Kidney (tissue), 14 donors: ENCODE measurements around the gene CUX1. TPM values are rescaled to one million over a fixed set of nuclear protein-coding genes. Genes with fewer than 3 reads are reported as not detected.

Experiments used
- DNase-seq, 5 donors: peaks; one replicate each; pipeline ENCODE4 v3.0.0-alpha.2; 2013 to 2020
- FAIRE-seq: peaks from 2 replicates; lab custom pipeline; 2012; peaks lifted over from hg19 to GRCh38; lab: Jason Lieb, UNC
- H3K27ac ChIP-seq, 2 donors: one replicate each; pipeline ENCODE4 v1.7.0; 2013; ENCODE audit warnings: low read depth in 2 of 2, low read length in 2 of 2, inconsistent platforms in 1 of 2
- H3K27me3 ChIP-seq: one replicate; pipeline ENCODE4 v1.7.1; 2013; ENCODE audit warnings: low read length, inconsistent platforms; ENCODE audit not compliant: control insufficient read depth, insufficient read depth
- H3K36me3 ChIP-seq, 3 donors: one replicate each; pipeline versions ENCODE4 v1.7.0 to v1.7.1; 2013; ENCODE audit warnings: low read length in 3 of 3, control low read depth in 1 of 3, inconsistent platforms in 1 of 3; ENCODE audit not compliant: insufficient read depth in 3 of 3, control insufficient read depth in 2 of 3
- H3K4me1 ChIP-seq, 3 donors: one replicate each; pipeline versions ENCODE4 v1.7.0 to v1.7.1; 2013; ENCODE audit warnings: low read length in 3 of 3, inconsistent platforms in 1 of 3, low read depth in 1 of 3; ENCODE audit not compliant: control insufficient read depth in 2 of 3, insufficient read depth in 2 of 3
- H3K4me3 ChIP-seq, 3 donors: one replicate each; pipeline versions ENCODE4 v1.7.0 to v1.8.1; 2013; ENCODE audit warnings: low read length in 3 of 3, control low read depth in 1 of 3, inconsistent platforms in 1 of 3
- H3K9ac ChIP-seq, 3 donors: one replicate each; pipeline versions ENCODE4 v1.7.0 to v1.7.1; 2013; ENCODE audit warnings: low read length in 3 of 3, control low read depth in 1 of 3, inconsistent platforms in 1 of 3
- H3K9me3 ChIP-seq, 3 donors: one replicate each; pipeline versions ENCODE4 v1.7.0 to v1.7.1; 2013; ENCODE audit warnings: low read length in 3 of 3, control low read depth in 1 of 3, inconsistent platforms in 1 of 3; ENCODE audit not compliant: control insufficient read depth in 2 of 3, insufficient read depth in 1 of 3
- intact Hi-C: fragments of 100-400 bp; cut with DNase I; formaldehyde crosslinking; loops from one replicate; pipeline ENCODE4 v1.11.1; 2022
- polyA plus RNA-seq: library from polyadenylated mRNA; stranded (reverse); fragments of 350-450 nt; fragmentation: Illumina TruSeq; extraction: RNeasy Lipid Tissue Mini Kit (QIAGEN cat#74804); gene quantifications from one replicate; pipeline ENCODE4 v1.2.3, GENCODE V29; 2014; ENCODE audit warnings: low read depth, low replicate concordance; ENCODE audit not compliant: insufficient read depth
- total RNA-seq: library from RNA; stranded (reverse); fragmentation: NEBNext Ultra II Directional; extraction: Animal tissue kit (Norgen Biotek cat#: 25700); gene quantifications from one replicate; pipeline ENCODE4 v1.2.1, GENCODE V29; 2021
- TF ChIP-seq, protein P1 (sequence below): IDR thresholded peaks from 3 replicates; pipeline ENCODE4 v1.5.1; 2012; ENCODE audit warnings: mild to moderate bottlenecking, moderate library complexity, borderline replicate concordance; ENCODE audit not compliant: insufficient read depth; ENCODE audit errors: extremely low read depth
- donor health status: control.
- donor health status: control.
- donor health status: control.
- donor health status: control.
- donor health status: control.
- donor health status: DM: yes; HTN: yes; CAD: no.
- donor health status: Normal renal cell carcinoma (clear cell type).

Gene CUX1
- total and polyA plus RNA-seq, 2 donors from 2014 or later = 71.4 to 126 TPM

DNA sequence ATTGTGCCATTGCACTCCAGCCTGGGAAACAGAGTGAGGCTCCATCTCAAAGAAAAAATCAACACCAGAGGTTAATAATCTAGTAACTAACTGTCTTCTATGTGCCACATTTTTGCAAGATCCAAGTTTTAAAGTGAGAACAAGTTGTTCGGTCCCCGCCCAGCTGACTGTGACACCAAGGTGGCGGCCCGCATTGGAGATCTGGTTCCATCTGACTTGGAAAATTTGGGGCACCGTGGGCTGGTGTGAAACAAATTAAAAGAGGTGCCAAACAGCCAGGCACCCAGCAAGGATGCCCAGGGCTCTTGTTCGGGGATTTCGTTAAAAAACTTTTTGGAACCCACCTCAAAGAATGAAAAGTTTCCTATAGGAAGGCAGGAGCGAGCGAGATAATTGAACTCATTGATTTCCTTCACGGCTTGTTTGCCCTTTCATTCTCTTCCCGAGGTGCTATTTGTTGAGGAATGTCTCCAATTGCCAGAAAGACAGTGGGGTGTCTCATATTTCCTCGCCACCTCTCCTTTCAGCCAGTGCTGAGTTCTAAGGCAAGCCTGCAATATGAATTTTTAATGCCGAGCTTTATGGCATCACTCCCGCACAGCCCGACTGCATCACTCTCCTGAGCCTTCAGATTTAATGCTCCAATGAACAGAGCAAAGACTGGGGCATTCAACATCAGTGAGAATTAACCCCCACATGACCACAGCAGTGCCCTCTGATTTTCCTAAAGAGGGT is 312.4 kb downstream of the CUX1 start:
- Histone ChIP-seq H3K4me3 (peak overlapping the region in 2 of 3 donors; percentile 12 to 24), H3K27me3 (no peaks in the 10 kb centered on the region), H3K9ac (no peak overlapping the region), H3K9me3 (no peaks in the 10 kb centered on the region), H3K4me1 (peaks cover 0 to 2% (median 0%) of the 10 kb centered on the region in 3 donors), H3K27ac (peak overlapping the region in 1 of 2 donors; percentile 53), H3K36me3 (no peaks in the 10 kb centered on the region)
- FAIRE-seq (no peak), DNase-seq (peak in 4 of 5 donors; percentile 7 to 54 (median 46))
- TF ChIP-seq, protein P1, sequence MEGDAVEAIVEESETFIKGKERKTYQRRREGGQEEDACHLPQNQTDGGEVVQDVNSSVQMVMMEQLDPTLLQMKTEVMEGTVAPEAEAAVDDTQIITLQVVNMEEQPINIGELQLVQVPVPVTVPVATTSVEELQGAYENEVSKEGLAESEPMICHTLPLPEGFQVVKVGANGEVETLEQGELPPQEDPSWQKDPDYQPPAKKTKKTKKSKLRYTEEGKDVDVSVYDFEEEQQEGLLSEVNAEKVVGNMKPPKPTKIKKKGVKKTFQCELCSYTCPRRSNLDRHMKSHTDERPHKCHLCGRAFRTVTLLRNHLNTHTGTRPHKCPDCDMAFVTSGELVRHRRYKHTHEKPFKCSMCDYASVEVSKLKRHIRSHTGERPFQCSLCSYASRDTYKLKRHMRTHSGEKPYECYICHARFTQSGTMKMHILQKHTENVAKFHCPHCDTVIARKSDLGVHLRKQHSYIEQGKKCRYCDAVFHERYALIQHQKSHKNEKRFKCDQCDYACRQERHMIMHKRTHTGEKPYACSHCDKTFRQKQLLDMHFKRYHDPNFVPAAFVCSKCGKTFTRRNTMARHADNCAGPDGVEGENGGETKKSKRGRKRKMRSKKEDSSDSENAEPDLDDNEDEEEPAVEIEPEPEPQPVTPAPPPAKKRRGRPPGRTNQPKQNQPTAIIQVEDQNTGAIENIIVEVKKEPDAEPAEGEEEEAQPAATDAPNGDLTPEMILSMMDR = no peak
- intact Hi-C loops = no loop called here

DNA sequence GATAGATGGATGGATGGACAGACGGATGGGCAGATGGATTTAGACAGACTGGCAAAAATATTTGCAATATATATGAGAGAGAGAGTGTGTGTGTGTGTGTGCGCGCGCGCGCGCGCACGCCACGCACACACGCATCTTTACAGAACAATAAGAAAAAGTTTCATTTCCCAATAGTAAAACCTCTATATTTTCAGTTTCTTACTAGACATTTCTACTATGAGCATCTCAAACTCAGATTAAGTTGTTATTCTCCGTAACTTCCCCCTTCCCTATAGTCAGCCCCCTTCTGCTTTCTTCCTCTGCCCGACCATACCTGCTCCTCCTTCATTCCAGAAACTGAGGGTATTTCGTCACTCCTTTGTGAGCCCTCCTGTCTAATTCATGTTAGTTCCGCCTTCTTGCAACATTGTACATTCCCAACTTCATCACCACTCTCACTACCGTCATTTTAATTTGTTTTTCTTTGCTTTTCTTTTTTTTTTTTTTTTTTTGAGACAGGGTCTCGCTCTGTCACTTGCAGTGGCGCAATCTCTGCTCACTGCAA is 314.9 kb downstream of the CUX1 start:
- H3K4me3 ChIP-seq = no peak overlapping the region
- TF ChIP-seq, protein P1 = no peak
- H3K27ac ChIP-seq = no peak overlapping the region
- peaks cover 0 to 2% (median 0%) of the 10 kb centered on the region in 3 donors for H3K4me1 ChIP-seq
- no peaks in the 10 kb centered on the region for H3K36me3 ChIP-seq
- FAIRE-seq (no peak), DNase-seq (no peak)
- H3K9me3 ChIP-seq = no peaks in the 10 kb centered on the region
- no peaks in the 10 kb centered on the region for H3K27me3 ChIP-seq
- no peak overlapping the region for H3K9ac ChIP-seq
- intact Hi-C loops = no loop called here

DNA sequence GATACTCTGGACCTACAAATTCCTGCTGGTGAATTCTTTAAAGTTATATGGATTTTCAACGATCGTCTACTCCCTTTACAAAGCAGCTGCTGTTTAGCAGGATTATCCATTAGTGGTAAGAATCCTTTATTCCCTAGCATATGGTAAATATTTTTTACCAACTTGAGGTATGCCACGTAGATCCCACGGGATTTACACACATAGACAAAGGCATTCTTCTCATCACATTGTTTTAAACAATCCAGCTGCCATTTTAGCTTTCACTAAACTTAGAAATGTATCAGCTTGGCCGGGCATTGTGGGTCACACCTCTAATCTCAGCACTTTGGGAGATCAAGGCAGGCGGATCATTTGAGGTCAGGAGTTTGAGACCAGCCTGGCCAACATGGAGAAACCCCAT is 321.2 kb downstream of the CUX1 start:
- no peaks in the 10 kb centered on the region for H3K27me3 ChIP-seq
- no peak overlapping the region for H3K27ac ChIP-seq
- TF ChIP-seq, protein P1 = no peak
- no peak for FAIRE-seq
- no peaks in the 10 kb centered on the region for H3K4me1 ChIP-seq
- intact Hi-C loops = no loop called here
- no peak overlapping the region for H3K4me3 ChIP-seq
- H3K36me3 ChIP-seq = no peaks in the 10 kb centered on the region
- no peak for DNase-seq
- no peaks in the 10 kb centered on the region for H3K9me3 ChIP-seq
- H3K9ac ChIP-seq = no peak overlapping the region
